Memory B cell (primary cell): ENCODE results near the gene OR51F2.
"Not testable (repeated sequence)": the region's sequence is repeated elsewhere in the genome, so short reads cannot be mapped to it uniquely, and the experiment has no call there.

Source experiments
- ATAC-seq: fragments of 150-1000 bp; cut with Tn5 transposase; 2 replicates; pipeline ENCODE4 v1.10.0; 2021; ENCODE audit warnings: low read depth, mild to moderate bottlenecking, moderate library complexity
- DNase-seq, 2 donors: peaks; one replicate each; pipeline ENCODE4 v3.0.0; 2022; ENCODE audit warnings: low spot score in 2 of 2
- H3K27ac Mint-ChIP-seq: one replicate; pipeline ENCODE4 v1.8.0; 2022; ENCODE audit warnings: mild to moderate bottlenecking, moderate library complexity, mixed read lengths
- H3K27me3 Mint-ChIP-seq: one replicate; pipeline ENCODE4 v1.8.0; 2022; ENCODE audit warnings: mixed read lengths
- H3K36me3 Mint-ChIP-seq: one replicate; pipeline ENCODE4 v1.8.0; 2022; ENCODE audit warnings: mild to moderate bottlenecking, mixed read lengths
- H3K4me1 Mint-ChIP-seq: one replicate; pipeline ENCODE4 v1.8.0; 2022; ENCODE audit warnings: mixed read lengths
- H3K4me3 Mint-ChIP-seq: one replicate; pipeline ENCODE4 v1.8.0; 2022; ENCODE audit warnings: mild to moderate bottlenecking, moderate library complexity, mixed read lengths
- H3K9me3 Mint-ChIP-seq: one replicate; pipeline ENCODE4 v1.8.0; 2022; ENCODE audit warnings: mixed read lengths

OR51F2 gene, protein sequence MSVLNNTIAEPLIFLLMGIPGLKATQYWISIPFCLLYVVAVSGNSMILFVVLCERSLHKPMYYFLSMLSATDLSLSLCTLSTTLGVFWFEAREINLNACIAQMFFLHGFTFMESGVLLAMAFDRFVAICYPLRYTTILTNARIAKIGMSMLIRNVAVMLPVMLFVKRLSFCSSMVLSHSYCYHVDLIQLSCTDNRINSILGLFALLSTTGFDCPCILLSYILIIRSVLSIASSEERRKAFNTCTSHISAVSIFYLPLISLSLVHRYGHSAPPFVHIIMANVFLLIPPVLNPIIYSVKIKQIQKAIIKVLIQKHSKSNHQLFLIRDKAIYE

GRCh38 chr11:4821021-4821420, at the start of gene OR51F2:
Gene OR51F2, plus strand, starts transcription at chr11:4821321. Its CDS starts 101 bp downstream, at chr11:4821422.
- no peaks in the 10 kb centered on the region for H3K9me3 Mint-ChIP-seq
- no peaks in the 10 kb centered on the region for H3K4me1 Mint-ChIP-seq
- no peaks in the 10 kb centered on the region for H3K36me3 Mint-ChIP-seq
- no peak within 1 kb of the TSS for H3K4me3 Mint-ChIP-seq
- ATAC-seq: no peak
- DNase-seq: no peak
- H3K27me3 Mint-ChIP-seq: peaks cover 11% of the 10 kb centered on the region
- H3K27ac Mint-ChIP-seq: no peak within 1 kb of the TSS

- Mint-ChIP-seq H3K27me3 (peaks cover 2% of the 10 kb centered on the region), H3K27ac (no peak overlapping the region), H3K9me3 (peaks cover 4% of the 10 kb centered on the region), H3K36me3 (no peaks in the 10 kb centered on the region), H3K4me1 (no peaks in the 10 kb centered on the region), H3K4me3 (no peak overlapping the region)
- DNase-seq (no peak), ATAC-seq (no peak)
Observed at GRCh38 chr11:4782454-4782853, 38.7 kb upstream of the OR51F2 start.

- Mint-ChIP-seq H3K36me3 (no peaks in the 10 kb centered on the region), H3K27ac (no peak overlapping the region), H3K27me3 (peaks cover 5% of the 10 kb centered on the region), H3K9me3 (no peaks in the 10 kb centered on the region), H3K4me1 (no peaks in the 10 kb centered on the region), H3K4me3 (no peak overlapping the region)
- DNase-seq: no peak
- no peak for ATAC-seq
Observed at GRCh38 chr11:4797206-4797605, 23.9 kb upstream of the OR51F2 start.

DNA sequence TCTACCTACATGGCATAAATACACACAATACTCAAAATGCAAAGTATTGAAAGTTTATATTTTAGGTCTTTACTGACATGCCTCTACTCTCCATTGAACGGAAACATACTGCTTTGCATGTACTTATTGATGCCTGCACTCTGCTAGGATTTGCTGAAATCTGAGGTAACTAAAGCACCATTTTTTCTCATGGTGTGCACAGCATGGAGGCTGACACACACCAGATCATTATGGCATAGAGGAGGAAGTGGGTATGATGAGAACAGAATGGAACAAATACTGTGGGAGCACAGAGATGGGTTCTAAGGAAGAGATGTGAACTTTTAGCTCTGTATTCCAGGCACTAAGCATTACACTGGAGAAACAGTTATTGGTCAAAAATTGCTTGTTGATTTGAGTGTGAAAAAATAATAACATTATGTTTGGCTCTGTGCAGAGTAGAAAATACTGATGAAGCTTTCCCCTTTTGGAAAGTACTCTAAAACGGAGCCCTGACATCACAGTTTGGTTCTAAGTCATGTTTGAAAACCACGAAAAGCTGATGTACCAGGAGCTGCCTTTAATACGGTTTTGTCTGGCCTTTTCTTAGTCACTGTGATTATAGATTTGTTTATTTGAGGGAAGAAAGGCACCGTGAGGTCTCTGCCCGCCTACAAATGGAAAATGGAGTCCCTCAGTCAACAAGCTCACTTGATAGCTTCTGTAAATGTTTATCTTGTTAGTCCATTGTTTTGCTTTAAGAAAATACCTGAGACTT, 22.5 kb upstream of the OR51F2 start:
- no peak for ATAC-seq
- Mint-ChIP-seq H3K27me3 (peaks cover 4% of the 10 kb centered on the region), H3K36me3 (no peaks in the 10 kb centered on the region), H3K4me3 (no peak overlapping the region), H3K27ac (no peak overlapping the region), H3K4me1 (no peaks in the 10 kb centered on the region), H3K9me3 (no peaks in the 10 kb centered on the region)
- no peak for DNase-seq

DNA sequence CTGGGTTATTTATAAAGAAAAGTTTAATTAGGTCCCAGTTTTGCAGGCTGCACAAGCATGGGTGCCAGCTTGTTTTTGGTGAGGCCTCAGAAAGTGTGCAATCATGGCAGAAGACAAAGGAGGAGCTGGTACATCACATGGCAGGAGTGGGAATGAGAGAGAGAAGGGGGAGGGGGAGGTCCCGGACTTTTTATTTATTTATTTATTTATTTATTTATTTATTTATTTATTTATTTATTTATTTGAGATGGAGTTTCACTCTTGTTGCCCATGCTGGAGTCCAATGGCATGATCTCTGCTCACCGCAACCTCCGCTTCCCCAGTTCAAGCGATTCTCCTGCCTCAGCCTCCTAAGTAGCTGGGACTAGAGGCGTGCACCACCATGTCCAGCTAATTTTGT, 19.8 kb upstream of the OR51F2 start:
- not testable (repeated sequence) for H3K4me1 Mint-ChIP-seq

GRCh38 chr11:4804280-4804679, 16.8 kb upstream of the OR51F2 start, which contains the start of gene OR52R1:
Gene OR52R1, minus strand, starts transcription at chr11:4804380. Its CDS starts 0 bp downstream, at chr11:4804380.
- ATAC-seq: no peak
- H3K4me1 Mint-ChIP-seq: no peaks in the 10 kb centered on the region

More for the DNA sequence above, 19.8 kb upstream of the OR51F2 start:
- H3K27ac Mint-ChIP-seq, H3K36me3 Mint-ChIP-seq, ATAC-seq, DNase-seq, H3K4me3 Mint-ChIP-seq, H3K9me3 Mint-ChIP-seq, H3K27me3 Mint-ChIP-seq: not testable (repeated sequence)

GRCh38 chr11:4808476-4808875, 12.6 kb upstream of the OR51F2 start:
- Mint-ChIP-seq H3K4me1 (no peaks in the 10 kb centered on the region), H3K27ac (no peak overlapping the region), H3K9me3 (no peaks in the 10 kb centered on the region), H3K4me3 (no peak overlapping the region), H3K27me3 (peaks cover 5% of the 10 kb centered on the region), H3K36me3 (no peaks in the 10 kb centered on the region)
- ATAC-seq: no peak
- DNase-seq: no peak

More at GRCh38 chr11:4804280-4804679, 16.8 kb upstream of the OR51F2 start, which contains the start of gene OR52R1:
- Mint-ChIP-seq H3K27ac (no peak within 1 kb of the TSS), H3K4me3 (no peak within 1 kb of the TSS), H3K36me3 (no peaks in the 10 kb centered on the region), H3K9me3 (no peaks in the 10 kb centered on the region), H3K27me3 (peaks cover 5% of the 10 kb centered on the region)
- DNase-seq: no peak

- H3K4me1 Mint-ChIP-seq: no peaks in the 10 kb centered on the region
- no peak for ATAC-seq
- peaks cover 1% of the 10 kb centered on the region for H3K27me3 Mint-ChIP-seq
- no peaks in the 10 kb centered on the region for H3K36me3 Mint-ChIP-seq
- DNase-seq: no peak
- H3K9me3 Mint-ChIP-seq: no peaks in the 10 kb centered on the region
- H3K27ac Mint-ChIP-seq: no peak overlapping the region
- H3K4me3 Mint-ChIP-seq: no peak overlapping the region
Observed at GRCh38 chr11:4809246-4809645, 11.9 kb upstream of the OR51F2 start.

DNA sequence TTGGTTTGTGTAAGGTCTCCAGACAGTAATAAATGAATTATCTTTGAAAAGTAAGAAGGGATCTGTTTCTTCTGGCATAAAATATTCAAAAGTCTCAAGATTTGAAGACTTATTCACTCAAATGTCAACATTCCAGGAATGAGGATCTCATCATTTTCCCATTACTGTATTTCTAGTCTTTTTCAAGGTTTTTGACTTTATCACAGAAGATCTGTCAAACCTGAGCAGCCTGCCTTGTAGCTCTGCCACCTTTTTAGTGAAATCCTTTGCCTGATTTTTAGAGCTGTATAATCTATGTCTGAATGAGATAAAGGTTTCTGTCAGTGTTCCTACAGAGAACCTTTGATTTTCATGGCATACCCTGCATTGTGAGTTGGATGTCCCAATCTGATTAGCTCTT, 4.0 kb downstream of the OR51F2 start:
- H3K4me1 Mint-ChIP-seq: no peaks in the 10 kb centered on the region
- H3K4me3 Mint-ChIP-seq: no peak overlapping the region
- ATAC-seq (no peak), DNase-seq (no peak)
- H3K9me3 Mint-ChIP-seq: no peaks in the 10 kb centered on the region
- H3K27me3 Mint-ChIP-seq: peaks cover 11% of the 10 kb centered on the region
- H3K36me3 Mint-ChIP-seq: no peaks in the 10 kb centered on the region
- no peak overlapping the region for H3K27ac Mint-ChIP-seq

DNA sequence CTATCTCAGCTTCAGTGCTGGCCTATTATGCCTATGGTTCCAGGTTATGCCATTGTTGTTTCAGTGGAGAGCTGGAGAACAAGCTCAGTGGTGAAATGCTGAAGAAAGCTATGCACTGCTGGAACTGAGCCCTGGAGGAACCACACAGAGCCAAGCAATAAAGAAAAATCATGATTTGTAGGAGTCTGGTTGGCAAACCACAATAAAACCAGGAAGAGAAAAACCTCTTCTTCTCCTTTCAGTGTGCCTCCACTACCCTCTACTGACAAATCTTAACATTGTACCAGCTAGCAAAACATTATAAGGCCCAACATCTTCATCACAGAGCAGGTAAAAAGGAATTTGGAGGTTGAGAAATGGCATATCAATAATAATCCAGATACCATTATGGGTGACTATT, 5.3 kb downstream of the OR51F2 start:
- Mint-ChIP-seq H3K9me3 (no peaks in the 10 kb centered on the region), H3K4me1 (no peaks in the 10 kb centered on the region), H3K36me3 (no peaks in the 10 kb centered on the region), H3K4me3 (no peak overlapping the region), H3K27me3 (peaks cover 7% of the 10 kb centered on the region), H3K27ac (no peak overlapping the region)
- ATAC-seq: no peak
- DNase-seq: no peak

GRCh38 chr11:4830346-4830745, 9.2 kb downstream of the OR51F2 start:
- H3K27me3 Mint-ChIP-seq: peaks cover 3% of the 10 kb centered on the region
- H3K9me3 Mint-ChIP-seq: no peaks in the 10 kb centered on the region
- H3K27ac Mint-ChIP-seq: no peak overlapping the region
- no peaks in the 10 kb centered on the region for H3K4me1 Mint-ChIP-seq
- H3K4me3 Mint-ChIP-seq: no peak overlapping the region
- no peak for DNase-seq
- no peak for ATAC-seq
- H3K36me3 Mint-ChIP-seq: no peaks in the 10 kb centered on the region

DNA sequence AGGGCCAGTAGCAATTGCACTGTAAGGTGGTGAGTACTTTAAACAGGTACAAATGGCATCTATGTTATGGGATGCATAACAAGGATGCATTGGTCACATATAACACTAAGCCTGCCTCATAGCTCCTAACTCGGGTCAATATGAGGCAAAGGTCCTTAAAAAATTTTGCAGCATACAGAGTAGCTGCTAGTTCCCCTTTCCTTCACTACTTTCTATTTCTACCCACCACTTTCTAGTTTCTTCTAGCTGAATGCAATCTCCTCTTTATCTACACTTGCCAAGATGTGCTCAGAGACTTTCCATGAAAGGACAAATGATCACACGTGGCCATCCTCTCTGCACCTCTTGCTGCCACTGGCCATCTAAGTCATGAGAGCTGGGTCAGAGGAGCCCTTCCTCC, 9.8 kb downstream of the OR51F2 start:
- Mint-ChIP-seq H3K27ac (no peak overlapping the region), H3K4me3 (no peak overlapping the region), H3K9me3 (no peaks in the 10 kb centered on the region), H3K27me3 (peaks cover 3% of the 10 kb centered on the region), H3K4me1 (no peaks in the 10 kb centered on the region), H3K36me3 (no peaks in the 10 kb centered on the region)
- DNase-seq (no peak), ATAC-seq (no peak)

DNA sequence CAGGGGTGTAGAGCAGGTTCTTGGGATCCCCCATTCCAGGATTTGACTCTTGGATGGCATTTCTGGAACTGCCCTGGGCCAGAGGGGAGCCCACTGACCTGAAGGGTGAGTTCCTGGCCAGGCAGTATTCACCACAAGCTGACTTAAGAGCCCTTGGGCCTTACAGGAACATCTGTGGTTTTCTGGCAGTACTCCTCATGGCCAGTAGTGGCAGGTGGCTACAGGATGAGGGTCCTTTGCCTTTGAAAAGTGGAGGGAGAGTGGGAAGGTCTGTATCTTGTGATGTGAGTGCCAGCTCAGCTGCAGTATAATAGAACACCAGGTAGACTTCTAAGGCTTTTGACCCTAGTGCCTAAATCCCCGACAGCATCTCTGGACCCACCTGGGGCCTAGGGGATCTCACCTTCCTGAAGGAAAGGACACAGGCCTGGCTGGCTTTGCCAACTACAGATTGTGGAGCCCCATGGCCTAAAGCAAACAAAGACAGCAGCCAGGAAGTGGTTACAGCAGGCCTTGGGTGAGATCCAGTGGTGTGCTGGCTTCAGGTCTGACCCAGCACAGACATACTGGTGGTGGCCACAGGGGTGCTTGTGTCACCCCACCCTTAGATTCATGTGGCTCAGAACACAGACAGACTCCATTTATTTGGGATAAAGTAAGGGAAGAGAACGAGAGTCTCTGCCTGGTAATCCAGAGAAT, 18.9 kb downstream of the OR51F2 start:
- Mint-ChIP-seq H3K4me3 (no peak overlapping the region), H3K36me3 (no peaks in the 10 kb centered on the region), H3K4me1 (no peaks in the 10 kb centered on the region), H3K27me3 (no peaks in the 10 kb centered on the region), H3K27ac (no peak overlapping the region), H3K9me3 (peaks cover 5% of the 10 kb centered on the region)
- no peak for ATAC-seq
- no peak for DNase-seq

DNA sequence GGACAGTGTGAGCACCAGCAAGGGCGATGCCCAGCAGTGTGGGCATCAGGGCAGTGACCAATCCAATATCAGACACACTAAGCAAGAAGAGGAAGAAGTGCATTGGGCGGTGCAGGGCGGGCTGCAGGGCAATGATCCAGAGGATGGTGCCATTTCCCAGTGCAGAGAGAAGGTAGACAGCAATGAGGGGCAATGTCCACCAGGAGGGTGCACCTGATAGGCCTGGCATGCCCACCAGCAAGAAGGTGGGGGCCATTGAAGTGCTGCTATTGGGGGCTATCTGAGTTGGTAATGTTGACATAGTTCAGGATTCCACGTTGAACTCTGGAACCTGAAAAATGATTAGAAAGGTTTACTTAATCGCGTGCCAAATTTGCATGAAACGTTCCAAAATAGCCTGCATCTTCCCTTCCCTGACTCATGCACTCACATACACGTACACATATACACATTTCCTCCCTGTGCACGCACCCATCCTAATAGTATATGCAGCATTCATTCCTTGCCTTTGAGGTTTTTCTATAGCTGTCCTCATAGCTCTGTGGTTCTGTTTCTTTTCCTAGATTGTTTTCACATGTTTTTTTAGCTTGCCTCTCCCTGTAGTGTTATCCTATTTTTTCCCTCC, 27.9 kb downstream of the OR51F2 start, which contains the start of gene OR51S1:
TSS of gene OR51S1 (minus strand) at position 301 of the 625 bp plus-strand sequence. CDS start at position 301, 0 bp downstream.
- no peak within 1 kb of the TSS for H3K27ac Mint-ChIP-seq
- no peaks in the 10 kb centered on the region for H3K36me3 Mint-ChIP-seq
- no peaks in the 10 kb centered on the region for H3K4me1 Mint-ChIP-seq
- H3K27me3 Mint-ChIP-seq: peaks cover 7% of the 10 kb centered on the region
- no peak within 1 kb of the TSS for H3K4me3 Mint-ChIP-seq
- H3K9me3 Mint-ChIP-seq: peaks cover under 1% of the 10 kb centered on the region
- no peak for ATAC-seq
- no peak for DNase-seq
